GM12891 (cell line): Measurements from ENCODE around the gene ARMH3.

Source experiments
- PAX5 ChIP-seq: IDR thresholded peaks from 2 replicates; pipeline ENCODE4 v1.6.1; 2011; ENCODE audit warnings: low read length, moderate library complexity, mild to moderate bottlenecking; ENCODE audit not compliant: insufficient read depth, severe bottlenecking
- POLR2A ChIP-seq: IDR thresholded peaks from 2 replicates; pipeline ENCODE4 v1.6.1; 2011; ENCODE audit warnings: low read depth, low read length, control low read depth
- POLR2AphosphoS5 ChIP-seq: IDR thresholded peaks from 2 replicates; pipeline ENCODE4 v1.6.1; 2011; ENCODE audit warnings: low read depth, low read length, control low read depth
- POU2F2 ChIP-seq: IDR thresholded peaks from 2 replicates; pipeline ENCODE4 v1.6.1; 2011; ENCODE audit warnings: low read depth, mild to moderate bottlenecking, control low read depth, low read length, moderate library complexity
- SPI1 ChIP-seq: IDR thresholded peaks from 2 replicates; pipeline ENCODE4 v1.6.1; 2011; ENCODE audit warnings: low read depth, low read length, control low read depth
- TAF1 ChIP-seq: IDR thresholded peaks from 2 replicates; pipeline ENCODE4 v1.6.1; 2011; ENCODE audit warnings: low read depth, low read length, control low read depth

DNA sequence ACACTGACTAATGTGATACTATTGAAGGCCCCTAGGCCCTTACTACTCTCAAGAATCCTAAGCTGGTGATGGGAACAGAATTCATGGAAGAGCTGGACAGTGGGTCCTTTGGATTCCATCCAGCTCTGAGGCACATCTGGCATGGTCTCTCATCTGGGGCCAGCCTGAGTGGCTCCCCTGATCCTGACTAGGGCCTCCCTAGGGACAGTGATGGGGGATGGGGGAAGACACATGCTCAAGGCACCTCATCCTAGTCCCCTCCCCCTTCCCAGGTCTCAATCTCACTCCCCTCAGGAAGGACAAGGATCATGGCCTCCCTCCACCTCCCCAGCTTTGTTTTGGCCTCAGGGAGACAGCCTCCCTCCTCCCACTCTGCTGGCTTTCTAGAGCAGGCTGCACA, 214.1 kb downstream of the ARMH3 start:
- TF ChIP-seq POLR2A (no peak), TAF1 (no peak), POLR2AphosphoS5 (no peak), SPI1 (no peak), POU2F2 (no peak), PAX5 (no peak)
